Measurements from ENCODE around the gene BDP1.
"Not testable (repeated sequence)": the region's sequence is repeated elsewhere in the genome, so short reads cannot be mapped to it uniquely, and the experiment has no call there.

BDP1 gene

GRCh38 chr5:71460693-71461092, 5.2 kb downstream of the BDP1 start:
- DNase-seq (ENCODE audit: low read depth) = no peak

GRCh38 chr5:71461360-71461759, 5.9 kb downstream of the BDP1 start:
- DNase-seq (ENCODE audit: low read depth) = no peak

GRCh38 chr5:71471193-71471592, 15.7 kb downstream of the BDP1 start:
- no peak for DNase-seq (ENCODE audit: low read depth)

GRCh38 chr5:71475788-71476384, 20.4 kb downstream of the BDP1 start:
- no peak for DNase-seq (ENCODE audit: low read depth)

GRCh38 chr5:71481441-71481840, 26.0 kb downstream of the BDP1 start:
- DNase-seq (ENCODE audit: low read depth) = no peak

- DNase-seq (ENCODE audit: low read depth) = no peak
Measured at GRCh38 chr5:71482132-71482531, 26.7 kb downstream of the BDP1 start.

- no peak for DNase-seq (ENCODE audit: low read depth)
Measured at GRCh38 chr5:71483355-71483754, 27.9 kb downstream of the BDP1 start.

- no peak for DNase-seq (ENCODE audit: low read depth)
Measured at GRCh38 chr5:71492817-71493615, 37.6 kb downstream of the BDP1 start.

- not testable (repeated sequence) for DNase-seq (ENCODE audit: low read depth)
Measured at GRCh38 chr5:71494202-71494601, 38.8 kb downstream of the BDP1 start.

- not testable (repeated sequence) for DNase-seq (ENCODE audit: low read depth)
Measured at GRCh38 chr5:71498756-71499155, 43.3 kb downstream of the BDP1 start.

GRCh38 chr5:71503536-71503935, 48.1 kb downstream of the BDP1 start:
- DNase-seq (ENCODE audit: low read depth) = no peak

- DNase-seq (ENCODE audit: low read depth) = no peak
Measured at GRCh38 chr5:71522151-71522550, 66.7 kb downstream of the BDP1 start.

GRCh38 chr5:71525611-71526010, 70.2 kb downstream of the BDP1 start:
- DNase-seq (ENCODE audit: low read depth) = not testable (repeated sequence)

GRCh38 chr5:71528206-71528605, 72.8 kb downstream of the BDP1 start:
- no peak for DNase-seq (ENCODE audit: low read depth)

- DNase-seq (ENCODE audit: low read depth) = no peak
Measured at GRCh38 chr5:71529682-71530081, 74.2 kb downstream of the BDP1 start.

- no peak for DNase-seq (ENCODE audit: low read depth)
Measured at GRCh38 chr5:71533142-71533541, 77.7 kb downstream of the BDP1 start.

GRCh38 chr5:71533615-71534014, 78.2 kb downstream of the BDP1 start:
- DNase-seq (ENCODE audit: low read depth) = no peak

- no peak for DNase-seq (ENCODE audit: low read depth)
Measured at GRCh38 chr5:71537687-71538086, 82.2 kb downstream of the BDP1 start.

- not testable (repeated sequence) for DNase-seq (ENCODE audit: low read depth)
Measured at GRCh38 chr5:71550885-71551284, 95.4 kb downstream of the BDP1 start.

- not testable (repeated sequence) for DNase-seq (ENCODE audit: low read depth)
Measured at GRCh38 chr5:71551582-71551981, 96.1 kb downstream of the BDP1 start.

- not testable (repeated sequence) for DNase-seq (ENCODE audit: low read depth)
Measured at GRCh38 chr5:71552026-71552749, 96.7 kb downstream of the BDP1 start.

GRCh38 chr5:71563161-71563560, 107.7 kb downstream of the BDP1 start:
- DNase-seq (ENCODE audit: low read depth) = no peak

- no peak for DNase-seq (ENCODE audit: low read depth)
Measured at GRCh38 chr5:71564895-71565294, 109.4 kb downstream of the BDP1 start.

Data from stimulated activated CD8-positive, alpha-beta memory T cell treated with anti-CD3 and anti-CD28 coated beads, Interleukin-7, amount 100 ng/mL, for 24 hours (primary cell).